MM.1S (cell line): Measurements from ENCODE around the gene HIPK3.
A peak's percentile ranks its signal among the peaks of the same experiment; 100 is the strongest.

Source experiments
- DNase-seq: peaks from one replicate; pipeline ENCODE4 v3.0.0-alpha.2; 2015
- H2AFZ ChIP-seq: fragments of 300-600 bp; sonication (generic); 2 replicates; pipeline ENCODE4 v1.6.0; 2016; ENCODE audit warnings: antibody characterized with exemption, low read length
- H3F3A ChIP-seq: fragments of 300-600 bp; sonication (generic); 2 replicates; pipeline ENCODE4 v1.6.1; 2016; ENCODE audit warnings: mild to moderate bottlenecking, antibody characterized with exemption, low read length, moderate library complexity, mixed read lengths; ENCODE audit not compliant: insufficient read depth
- H3K27ac ChIP-seq: fragments of 300-600 bp; sonication (generic); 2 replicates; pipeline ENCODE4 v1.5.1; 2016; ENCODE audit warnings: mild to moderate bottlenecking, low read length
- H3K27me3 ChIP-seq: fragments of 300-600 bp; sonication (generic); replicated peaks from 2 replicates; pipeline ENCODE4 v1.6.0; 2016; ENCODE audit warnings: low read length; ENCODE audit not compliant: insufficient read depth
- H3K36me3 ChIP-seq: fragments of 300-600 bp; sonication (generic); replicated peaks from 2 replicates; pipeline ENCODE4 v1.6.1; 2016; ENCODE audit warnings: mild to moderate bottlenecking, low read length, mixed read lengths; ENCODE audit not compliant: insufficient read depth
- H3K4me1 ChIP-seq: fragments of 300-600 bp; sonication (generic); 2 replicates; pipeline ENCODE4 v1.6.1; 2016; ENCODE audit warnings: low read length, mixed read lengths
- H3K4me2 ChIP-seq: fragments of 300-600 bp; sonication (generic); 2 replicates; pipeline ENCODE4 v1.6.0; 2016; ENCODE audit warnings: low read depth, low read length
- H3K4me3 ChIP-seq: fragments of 300-600 bp; sonication (generic); 2 replicates; pipeline ENCODE4 v1.5.1; 2016; ENCODE audit warnings: low read length, mixed read lengths
- H3K79me2 ChIP-seq: fragments of 300-600 bp; sonication (generic); 2 replicates; pipeline ENCODE4 v1.6.1; 2016; ENCODE audit warnings: mixed run types, low read length, mixed read lengths
- H3K9ac ChIP-seq: fragments of 300-600 bp; sonication (generic); 2 replicates; pipeline ENCODE4 v1.6.1; 2016; ENCODE audit warnings: low read length, mixed read lengths
- H3K9me2 ChIP-seq: fragments of 300-600 bp; sonication (generic); replicated peaks from 2 replicates; pipeline ENCODE4 v1.6.1; 2016; ENCODE audit warnings: mild to moderate bottlenecking, low read length, mixed read lengths; ENCODE audit not compliant: insufficient read depth
- H3K9me3 ChIP-seq: fragments of 300-600 bp; sonication (generic); replicated peaks from 2 replicates; pipeline ENCODE4 v1.6.1; 2016; ENCODE audit warnings: mild to moderate bottlenecking, low read length, mixed read lengths; ENCODE audit not compliant: insufficient read depth
- H4K20me1 ChIP-seq: fragments of 300-600 bp; sonication (generic); 2 replicates; pipeline ENCODE4 v1.6.1; 2016; ENCODE audit warnings: mild to moderate bottlenecking, low read length, moderate library complexity, mixed read lengths; ENCODE audit not compliant: insufficient read depth
- CTCF ChIP-seq: fragments of 300-600 bp; sonication (generic); IDR thresholded peaks from 2 replicates; pipeline ENCODE4 v1.5.1; 2016; ENCODE audit warnings: antibody characterized with exemption, low read length, mixed read lengths
- EZH2 ChIP-seq: fragments of 300-600 bp; sonication (generic); optimal IDR thresholded peaks from 2 replicates; pipeline ENCODE3; 2017; ENCODE audit warnings: low read depth, mild to moderate bottlenecking, antibody characterized with exemption, low read length, mixed read lengths
- EZH2phosphoT487 ChIP-seq: fragments of 300-600 bp; sonication (generic); IDR thresholded peaks from 2 replicates; pipeline ENCODE4 v1.6.1; 2018; ENCODE audit warnings: antibody characterized with exemption, low read length

HIPK3 gene

GRCh38 chr11:33269822-33270221 is 12.6 kb downstream of the HIPK3 start:
- peak overlapping the region; percentile 8; the same call in 1 of the 2 replicates for H3K4me2 ChIP-seq
- no peaks in the 10 kb centered on the region for H3K36me3 ChIP-seq
- no peak overlapping the region for H3K4me3 ChIP-seq
- H3K27ac ChIP-seq: no peak overlapping the region
- no peaks in the 10 kb centered on the region for H3K27me3 ChIP-seq
- H3K9me2 ChIP-seq: no peaks in the 10 kb centered on the region
- peak; percentile 69 for DNase-seq
- no peaks in the 10 kb centered on the region for H3K9me3 ChIP-seq
- peaks cover 12% of the 10 kb centered on the region; the same call in 1 of the 2 replicates for H4K20me1 ChIP-seq
- H2AFZ ChIP-seq: no peak overlapping the region
- TF ChIP-seq EZH2phosphoT487: no peak
- TF ChIP-seq CTCF: no peak
- TF ChIP-seq EZH2: no peak
- peaks cover 10% of the 10 kb centered on the region; the same call in 1 of the 2 replicates for H3K4me1 ChIP-seq
- peaks cover 91% of the 10 kb centered on the region for H3K79me2 ChIP-seq
- H3F3A ChIP-seq: no peaks in the 10 kb centered on the region; the same call in 1 of the 2 replicates
- H3K9ac ChIP-seq: no peak overlapping the region

DNA sequence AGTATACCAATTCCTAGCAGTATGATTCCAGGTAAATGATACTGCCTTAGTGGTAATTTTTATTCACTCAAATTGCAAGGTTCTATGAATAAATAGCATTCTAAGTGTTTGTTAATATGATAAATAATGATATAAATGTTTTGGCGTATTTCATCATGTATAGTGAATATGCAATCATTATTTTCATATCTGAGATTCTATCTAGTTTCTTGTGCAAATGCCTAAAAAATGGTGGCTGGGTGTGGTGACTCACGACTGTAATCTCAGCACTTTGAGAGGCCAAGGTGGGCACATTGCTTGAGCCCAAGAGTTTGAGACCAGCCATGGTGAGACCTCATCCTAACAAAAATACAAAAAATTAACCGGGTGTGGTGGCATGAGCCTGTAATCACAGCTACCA is 13.9 kb downstream of the HIPK3 start:
- H4K20me1 ChIP-seq: peaks cover 12% of the 10 kb centered on the region; the same call in 1 of the 2 replicates
- no peak overlapping the region for H3K27ac ChIP-seq
- H2AFZ ChIP-seq: no peak overlapping the region
- no peak overlapping the region for H3K4me2 ChIP-seq
- no peaks in the 10 kb centered on the region for H3K9me3 ChIP-seq
- no peak overlapping the region for H3K9ac ChIP-seq
- H3K4me1 ChIP-seq: peaks cover 10% of the 10 kb centered on the region; the same call in 1 of the 2 replicates
- no peaks in the 10 kb centered on the region for H3K36me3 ChIP-seq
- no peaks in the 10 kb centered on the region; the same call in 1 of the 2 replicates for H3F3A ChIP-seq
- TF ChIP-seq EZH2: no peak
- no peak for TF ChIP-seq CTCF
- no peak for TF ChIP-seq EZH2phosphoT487
- H3K4me3 ChIP-seq: no peak overlapping the region
- H3K9me2 ChIP-seq: no peaks in the 10 kb centered on the region
- peaks cover 91% of the 10 kb centered on the region for H3K79me2 ChIP-seq
- no peak for DNase-seq
- no peaks in the 10 kb centered on the region for H3K27me3 ChIP-seq

DNA sequence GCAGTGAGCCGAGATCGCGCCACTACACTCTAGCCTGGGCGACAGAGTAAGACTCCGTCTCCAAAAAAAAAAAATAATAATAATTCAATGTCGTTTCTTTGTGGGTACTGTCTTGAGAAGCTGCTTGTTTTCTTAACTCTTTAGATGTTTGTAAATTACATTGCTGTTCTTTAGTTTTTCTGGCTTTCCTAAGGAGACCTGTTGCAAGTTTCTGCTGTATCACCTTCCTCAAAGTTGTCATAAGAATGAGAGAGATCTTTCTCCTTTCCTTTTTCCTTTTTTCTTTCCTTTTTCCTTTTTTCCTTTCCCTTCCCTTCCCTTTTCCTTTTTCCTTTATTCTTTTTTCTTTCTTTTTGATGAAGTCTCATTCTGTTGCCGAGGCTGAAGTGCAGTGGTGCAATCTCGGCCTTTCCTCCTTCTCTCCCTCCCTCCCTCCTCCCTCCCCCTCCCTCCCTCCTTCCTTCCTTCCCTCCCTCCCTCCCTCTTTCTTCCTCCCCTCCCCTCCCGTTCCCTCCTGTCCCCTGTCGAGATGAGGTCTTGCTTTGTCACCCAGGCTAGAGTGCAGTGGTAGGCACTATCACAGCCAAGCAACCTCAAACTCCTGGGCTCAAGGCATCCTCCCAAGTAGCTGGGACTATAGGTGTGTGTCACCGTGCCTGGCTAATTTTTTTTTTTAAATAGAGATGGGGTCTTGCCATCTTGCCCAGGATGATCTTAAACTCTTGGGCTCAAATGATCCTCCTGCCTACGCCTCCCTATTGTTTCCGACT is 15.3 kb downstream of the HIPK3 start:
- Histone ChIP-seq H4K20me1 (peaks cover 12% of the 10 kb centered on the region; the same call in 1 of the 2 replicates), H3K4me3 (no peak overlapping the region), H3F3A (no peaks in the 10 kb centered on the region), H3K9ac (no peak overlapping the region), H3K9me3 (no peaks in the 10 kb centered on the region), H3K79me2 (peaks cover 92% of the 10 kb centered on the region), H3K27me3 (no peaks in the 10 kb centered on the region), H2AFZ (no peak overlapping the region), H3K4me1 (peaks cover 10% of the 10 kb centered on the region; the same call in 1 of the 2 replicates), H3K9me2 (no peaks in the 10 kb centered on the region), H3K4me2 (no peak overlapping the region), H3K27ac (no peak overlapping the region), H3K36me3 (no peaks in the 10 kb centered on the region)
- DNase-seq: no peak
- no peak for TF ChIP-seq CTCF
- TF ChIP-seq EZH2: no peak
- TF ChIP-seq EZH2phosphoT487: no peak
